G401.6 (cell line): ENCODE results near the gene PROKR2.

ENCODE experiments used
- FAIRE-seq: peaks from 2 replicates; lab custom pipeline; 2012; peaks lifted over from hg19 to GRCh38; lab: Jason Lieb, UNC

PROKR2 gene

DNA sequence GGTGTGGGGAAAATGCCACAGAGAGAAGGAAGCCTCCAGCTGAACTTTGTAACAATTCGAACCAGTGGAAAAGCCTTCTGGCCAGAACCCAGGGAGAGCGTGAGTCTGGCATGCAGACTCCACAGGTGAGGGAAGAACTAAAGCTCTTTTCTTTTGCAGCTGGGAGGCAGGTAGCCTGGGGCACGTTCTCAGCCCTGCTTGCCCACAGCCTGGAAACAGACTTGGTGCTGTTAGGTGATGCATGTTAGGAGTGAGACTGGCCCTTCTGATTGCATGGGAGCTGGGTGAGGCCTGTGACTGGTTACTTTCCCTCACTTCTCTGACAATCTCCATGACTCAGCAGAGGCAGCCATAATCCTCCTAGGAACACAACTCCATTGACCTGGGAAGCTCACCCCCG lies 34.2 kb downstream of the PROKR2 start:
- FAIRE-seq: no peak

DNA sequence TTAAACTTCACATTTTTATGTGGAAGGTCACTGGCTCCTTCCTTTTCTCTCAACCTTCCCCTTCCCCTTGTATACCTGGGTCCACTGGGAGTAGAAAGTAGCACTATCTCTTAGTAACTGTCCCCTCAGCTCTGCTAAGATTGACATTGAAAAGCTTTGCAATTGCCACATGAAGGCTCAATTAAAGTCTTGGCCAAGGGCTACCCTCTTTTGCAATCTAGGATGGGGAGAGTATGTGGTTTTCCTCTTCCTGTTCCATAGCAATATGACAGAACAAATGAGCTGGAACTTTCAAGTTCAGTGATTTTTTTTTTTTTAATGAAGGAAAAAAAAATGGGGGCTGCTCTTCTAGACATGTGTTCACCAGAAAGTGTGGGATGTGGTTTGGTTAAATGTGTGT lies 37.1 kb downstream of the PROKR2 start:
- FAIRE-seq: no peak

DNA sequence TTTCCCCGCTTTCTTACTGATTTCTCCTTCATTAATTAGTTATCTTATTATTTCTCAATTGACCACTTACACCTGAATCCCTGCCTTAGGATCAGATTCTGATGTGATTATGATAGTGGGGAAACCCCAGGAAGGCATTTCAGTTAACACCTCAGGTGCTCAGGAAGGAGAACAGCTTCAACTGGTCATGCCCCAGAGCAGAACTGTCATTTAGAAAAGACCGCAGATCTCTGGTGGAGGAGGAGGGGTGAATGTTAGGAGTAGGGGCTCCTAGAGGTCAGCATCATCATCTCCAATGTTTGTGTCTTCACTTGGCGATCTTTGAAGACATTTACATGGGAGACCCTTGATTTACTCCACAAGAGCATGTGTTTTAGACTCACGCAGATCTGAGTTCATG lies 44.5 kb downstream of the PROKR2 start:
- no peak for FAIRE-seq

DNA sequence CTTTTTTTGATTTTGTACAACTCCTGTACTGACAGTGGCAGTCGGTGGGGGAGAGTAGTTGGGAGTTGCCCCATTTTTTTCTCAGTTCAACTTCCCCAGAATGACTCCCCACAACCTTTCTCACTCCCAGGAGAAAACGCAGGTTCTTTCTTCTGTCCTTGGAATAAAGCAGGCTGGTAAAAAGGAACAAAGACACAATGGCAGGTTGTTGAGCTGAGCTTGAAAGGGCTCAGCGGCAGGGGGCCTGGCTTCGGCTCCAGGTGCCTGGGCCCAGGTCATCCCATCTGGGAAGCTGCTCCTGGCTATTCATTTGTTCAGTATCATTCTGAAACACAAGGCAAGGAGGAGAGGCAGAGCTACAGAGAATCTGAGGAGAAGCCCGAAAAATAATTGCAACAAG lies 46.2 kb downstream of the PROKR2 start:
- no peak for FAIRE-seq

DNA sequence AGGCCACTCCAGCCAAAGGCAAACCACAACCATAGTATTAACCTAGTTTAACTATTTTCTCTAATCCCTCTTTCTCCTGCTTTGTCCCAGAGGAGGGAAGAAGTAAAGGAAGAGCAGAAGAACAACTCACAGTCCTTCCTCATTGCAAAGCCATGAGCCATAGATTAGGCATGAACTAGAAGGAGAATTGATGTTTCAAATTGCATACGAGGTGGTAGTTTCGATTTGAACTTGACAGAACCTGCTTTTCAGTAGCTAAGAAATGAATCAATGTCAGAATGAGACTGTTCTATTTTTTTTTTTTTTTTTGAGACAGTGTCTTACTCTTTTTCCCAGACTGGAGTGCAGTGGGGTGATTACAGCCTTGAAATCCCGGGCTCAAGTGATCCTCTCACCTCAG lies 48.3 kb downstream of the PROKR2 start:
- no peak for FAIRE-seq

DNA sequence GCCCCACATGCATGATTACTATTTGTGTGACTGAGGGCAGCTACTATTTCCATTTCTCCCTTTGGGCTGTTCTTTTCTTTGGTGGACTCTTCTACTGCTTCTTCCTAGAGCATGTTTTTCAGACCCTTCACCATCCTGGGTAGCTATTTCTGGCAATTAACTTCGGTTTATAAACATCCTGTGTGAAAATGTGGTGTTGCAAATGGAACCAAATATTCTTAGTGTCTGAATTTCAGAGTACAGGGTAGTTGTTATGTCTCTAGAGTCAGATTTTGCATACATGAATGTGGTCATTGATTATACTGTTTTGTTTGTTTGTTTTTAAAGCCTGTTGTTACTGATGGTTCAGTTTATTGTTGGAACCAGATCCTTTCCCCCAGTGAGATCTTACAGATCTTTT lies 49.7 kb downstream of the PROKR2 start:
- FAIRE-seq: no peak
